GM19023 (cell line): Measurements from ENCODE around the gene HPN.
"Not testable (repeated sequence)": the region's sequence is repeated elsewhere in the genome, so short reads cannot be mapped to it uniquely, and the experiment has no call there.

Experiments used
- ATAC-seq: cut with Tn5 transposase; IDR thresholded peaks from one replicate; pipeline ENCODE4 v1.9.1; 2021; ENCODE audit warnings: mild to moderate bottlenecking, moderate library complexity; ENCODE audit not compliant: unreplicated experiment

HPN gene

GRCh38 chr19:35008891-35009341 is 32.6 kb upstream of the HPN start:
- no peak for ATAC-seq

GRCh38 chr19:35009424-35010415 is 31.8 kb upstream of the HPN start:
- ATAC-seq, result no peak

- ATAC-seq, result no peak
These were observed 30.3 kb upstream of the HPN start for GRCh38 chr19:35011091-35011689.

- ATAC-seq, result no peak
These were observed 29.5 kb upstream of the HPN start for GRCh38 chr19:35011737-35012682.

- ATAC-seq, result no peak
These were observed 28.3 kb upstream of the HPN start for GRCh38 chr19:35013041-35013819.

- no peak for ATAC-seq
These were observed 27.4 kb upstream of the HPN start for GRCh38 chr19:35013820-35014754.

GRCh38 chr19:35014774-35015173 is 26.7 kb upstream of the HPN start:
- ATAC-seq, result not testable (repeated sequence)

DNA sequence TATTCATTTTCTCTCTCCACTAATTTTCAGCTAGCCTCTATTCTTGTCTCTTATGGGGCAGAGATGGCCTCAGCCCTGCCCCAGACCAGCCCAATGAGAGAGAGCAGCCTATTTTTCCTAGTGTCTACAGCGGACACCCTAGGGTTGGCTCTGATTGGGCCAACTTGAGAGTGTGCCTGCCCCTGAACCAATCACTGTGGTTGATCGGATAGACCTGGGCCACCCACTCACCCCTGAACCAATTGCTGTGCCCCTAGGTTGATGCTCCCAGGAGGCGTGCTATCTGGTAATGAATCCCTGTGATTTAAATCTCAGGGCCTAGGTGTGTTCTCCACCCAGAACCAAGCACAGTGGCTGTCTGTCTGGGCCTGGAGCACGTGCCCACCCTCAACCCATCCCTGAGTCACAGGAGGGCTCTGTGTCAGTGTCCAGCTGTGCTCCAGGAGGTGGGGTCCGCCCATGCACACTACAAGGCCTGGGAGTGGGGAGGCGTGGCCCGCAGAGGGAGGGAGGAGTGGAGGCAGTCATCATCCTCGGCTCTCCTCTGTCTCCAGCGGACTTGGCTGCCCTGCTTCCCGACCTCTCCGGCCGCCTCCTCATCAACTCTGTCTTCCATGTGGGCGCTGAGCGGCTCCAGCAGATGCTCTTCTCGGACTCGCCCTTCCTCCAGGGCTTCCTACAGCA is 26.1 kb upstream of the HPN start:
- ATAC-seq, result no peak

GRCh38 chr19:35015954-35016351 is 25.6 kb upstream of the HPN start:
- no peak for ATAC-seq

DNA sequence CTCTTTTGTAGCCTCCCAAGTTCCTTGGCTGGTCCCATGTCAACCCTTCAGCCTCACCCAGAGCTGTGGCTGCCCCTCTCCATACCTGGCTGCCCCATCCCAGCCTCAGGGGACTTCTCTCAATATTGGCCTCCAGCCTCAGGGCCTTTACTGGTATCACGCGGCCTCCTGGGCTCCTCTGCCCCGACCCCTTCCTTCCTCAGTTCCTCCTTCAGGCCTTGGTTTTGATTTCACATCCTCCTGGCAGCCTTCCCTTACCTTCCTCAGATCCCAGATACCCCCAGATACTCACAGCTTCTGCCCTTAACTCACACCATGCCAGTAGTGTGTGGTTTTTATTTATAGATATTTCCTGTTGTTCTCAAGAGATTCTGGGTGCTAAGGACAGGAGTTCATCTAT is 24.0 kb upstream of the HPN start:
- ATAC-seq, result no peak

DNA sequence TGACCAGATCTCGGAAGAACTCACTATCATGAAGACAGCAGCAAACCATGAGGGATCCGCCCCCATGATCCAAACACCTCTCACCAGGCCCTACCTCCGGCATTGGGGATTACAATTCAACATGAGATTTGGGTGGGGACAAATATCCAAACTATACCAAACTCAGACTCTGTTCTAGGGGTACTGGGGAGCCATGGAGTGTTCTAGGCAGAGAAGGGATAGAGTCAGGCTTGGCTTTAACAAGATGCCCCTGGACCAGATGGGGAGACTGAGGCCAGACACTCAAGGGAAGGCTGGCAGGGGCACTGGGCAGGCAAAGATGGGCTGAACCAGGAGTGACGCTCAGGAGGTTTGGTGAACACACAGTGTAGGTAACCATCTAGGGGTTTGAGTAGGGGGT is 23.1 kb upstream of the HPN start:
- no peak for ATAC-seq

DNA sequence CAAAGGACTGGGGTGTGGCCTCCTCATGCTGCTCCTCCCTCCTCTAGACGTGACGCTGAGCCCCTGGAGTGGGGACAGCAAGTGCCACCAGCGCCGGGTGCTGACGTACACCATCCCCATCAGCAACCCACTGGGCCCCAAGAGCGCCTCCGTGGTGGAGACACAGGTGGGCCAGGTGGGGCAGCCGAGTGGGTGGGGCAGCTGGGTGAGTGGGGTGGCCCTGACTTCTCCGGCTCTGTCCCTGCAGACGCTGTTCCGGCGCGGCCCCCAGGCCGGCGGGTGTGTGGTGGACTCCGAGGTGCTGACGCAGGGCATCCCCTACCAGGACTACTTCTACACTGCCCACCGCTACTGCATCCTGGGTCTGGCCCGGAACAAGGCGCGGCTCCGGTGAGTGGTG is 22.4 kb upstream of the HPN start:
- no peak for ATAC-seq

- no peak for ATAC-seq
These were observed 20.5 kb upstream of the HPN start for GRCh38 chr19:35021016-35021415.

GRCh38 chr19:35021596-35021995 is 19.9 kb upstream of the HPN start:
- no peak for ATAC-seq

DNA sequence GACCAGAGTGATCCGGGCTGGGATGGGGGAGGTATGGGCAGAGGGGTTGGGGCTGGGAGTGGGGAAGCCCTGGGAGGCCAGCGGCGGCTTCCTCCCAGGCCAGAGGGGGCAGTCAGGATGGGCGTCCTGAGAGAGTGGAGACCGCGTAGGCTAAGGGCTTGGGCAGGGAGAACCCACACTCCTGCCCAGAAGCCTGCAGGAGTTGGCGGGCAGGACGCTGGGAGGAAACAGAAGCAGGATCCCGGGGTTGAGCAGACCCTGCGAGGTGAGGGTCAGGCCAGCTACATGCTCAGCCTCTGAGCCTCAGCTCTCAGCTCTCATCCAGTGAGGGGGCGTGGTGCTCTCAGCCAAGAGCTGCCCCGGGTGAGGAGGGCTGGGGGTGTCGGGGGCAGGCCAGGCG is 19.1 kb upstream of the HPN start:
- no peak for ATAC-seq

GRCh38 chr19:35023428-35023827 is 18.1 kb upstream of the HPN start:
- no peak for ATAC-seq

DNA sequence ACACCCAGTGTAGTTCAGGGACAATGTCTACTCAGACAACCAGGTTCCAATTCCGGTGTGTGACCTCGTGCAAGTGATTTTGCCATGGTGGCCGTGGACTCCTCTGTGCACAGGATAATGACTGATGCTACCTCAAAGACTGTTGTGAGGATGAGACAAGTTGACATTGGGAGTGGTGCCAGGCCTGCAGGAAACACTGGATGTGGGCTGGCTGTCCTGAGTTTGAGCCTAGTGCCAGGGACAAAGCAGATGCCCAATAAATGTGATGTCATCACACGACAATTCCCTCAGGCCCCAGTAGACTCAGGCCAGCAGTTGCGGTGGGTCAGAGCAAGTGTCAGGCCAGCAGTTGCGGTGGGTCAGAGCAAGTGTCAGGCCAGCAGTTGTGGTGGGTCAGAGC is 17.4 kb upstream of the HPN start:
- ATAC-seq, result no peak

DNA sequence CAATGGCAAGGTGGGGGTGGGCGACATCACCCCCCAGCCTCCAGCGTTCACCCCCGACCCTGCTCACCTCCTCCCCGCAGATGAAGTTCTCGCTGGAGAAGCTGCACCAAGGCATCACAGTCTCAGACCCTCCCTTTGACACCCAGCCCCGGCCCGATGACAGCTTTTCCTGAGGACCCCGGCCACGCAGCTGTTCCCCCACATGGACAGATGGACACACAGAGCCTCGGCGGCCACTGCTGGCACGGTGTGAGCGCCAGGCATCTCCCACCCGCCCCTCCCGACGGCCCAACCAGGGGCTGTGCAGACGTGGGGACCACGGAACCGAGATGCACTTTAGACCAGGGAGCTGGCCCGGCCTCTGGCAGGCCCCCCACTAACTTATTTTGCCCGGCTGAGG is 15.6 kb upstream of the HPN start:
- ATAC-seq, result no peak

GRCh38 chr19:35026418-35026817 is 15.1 kb upstream of the HPN start:
- ATAC-seq, result no peak
